K562 (cell line): ENCODE data around the gene CDKN1B.

Experiments
- CTCF ChIP-seq, 3 experiments: IDR thresholded peaks in 2 of 3; conservative IDR thresholded peaks in 1 of 3; 2 replicates each; pipeline ENCODE4 v1.5.1; 2011 to 2012; ENCODE audit warnings: low read length in 3 of 3, mild to moderate bottlenecking in 3 of 3, control low read depth in 2 of 3, improper control_type of control experiment in 1 of 3, inconsistent platforms in 1 of 3, low read depth in 1 of 3, mixed read lengths in 1 of 3, moderate library complexity in 1 of 3; ENCODE audit not compliant: insufficient read depth in 2 of 3
- ESRRA ChIP-seq: fragments of 450-650 bp; IDR thresholded peaks from 2 replicates; pipeline ENCODE4 v1.6.1; 2014; ENCODE audit warnings: low read depth, mild to moderate bottlenecking, moderate library complexity, borderline replicate concordance
- HMBOX1 ChIP-seq: sonication (generic); IDR thresholded peaks from 2 replicates; pipeline ENCODE4 v1.6.1; 2016
- POLR2A ChIP-seq: fragments of 450-650 bp; conservative IDR thresholded peaks from 2 replicates; pipeline ENCODE4 v1.6.1; 2016
- RFX5 ChIP-seq: IDR thresholded peaks from 2 replicates; pipeline ENCODE4 v1.6.1; 2011; ENCODE audit warnings: low read depth, mild to moderate bottlenecking, improper control_type of control experiment, low read length
- USF2 ChIP-seq: sonication (generic); formaldehyde crosslinking; IDR thresholded peaks from 2 replicates; pipeline ENCODE4 v1.5.0; 2020; ENCODE audit warnings: missing genetic modification reagents
- ZBTB43 ChIP-seq: sonication (generic); formaldehyde crosslinking; IDR thresholded peaks from 2 replicates; pipeline ENCODE4 v1.8.0; 2023; ENCODE audit warnings: mild to moderate bottlenecking, missing genetic modification reagents

- no peak for TF ChIP-seq POLR2A
- no peak for TF ChIP-seq CTCF (IDR thresholded peaks at IDR 0.05 in 2 of 3, conservative IDR thresholded peaks at IDR 0.05 in 1 of 3; ENCODE audit: insufficient read depth in 2 of 3, low read depth in 1 of 3, low read length in 3 of 3)
- no peak for TF ChIP-seq USF2 (CRISPR knock-in tag)
- TF ChIP-seq RFX5: no peak
- TF ChIP-seq ZBTB43 (CRISPR knock-in tag): no peak
- TF ChIP-seq HMBOX1: no peak
- TF ChIP-seq ESRRA: no peak
These were observed 30.7 kb upstream of the CDKN1B start for GRCh38 chr12:12686472-12686871.
